GM12801 (cell line): ENCODE measurements around the gene CEND1.

ENCODE experiments used
- TF ChIP-seq, protein P1 (sequence below): IDR thresholded peaks from one replicate; pipeline ENCODE4 v1.5.1; 2011; ENCODE audit warnings: control low read depth; ENCODE audit not compliant: insufficient read length; ENCODE audit errors: extremely low read depth

Gene CEND1

DNA sequence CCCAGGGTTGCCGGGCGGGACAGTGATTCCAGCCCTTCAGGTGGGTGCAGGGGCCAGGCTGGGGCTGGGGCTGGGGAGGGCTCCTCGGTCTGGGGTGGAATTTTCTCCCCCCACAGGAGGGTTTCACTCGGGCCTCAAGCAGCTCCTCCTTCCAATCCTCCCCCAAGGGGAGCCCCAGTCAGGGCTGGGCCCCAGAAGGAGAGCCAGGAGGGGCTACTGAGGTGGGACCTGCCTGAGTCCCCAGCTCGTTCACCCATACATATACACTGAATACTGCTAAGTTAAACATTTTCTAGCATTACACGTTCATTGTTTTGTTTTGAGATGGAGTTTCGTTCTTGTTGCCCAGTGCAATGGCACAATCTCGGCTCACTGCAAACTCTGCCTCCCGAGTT lies 36.3 kb upstream of the CEND1 start:
- TF ChIP-seq, protein P1, sequence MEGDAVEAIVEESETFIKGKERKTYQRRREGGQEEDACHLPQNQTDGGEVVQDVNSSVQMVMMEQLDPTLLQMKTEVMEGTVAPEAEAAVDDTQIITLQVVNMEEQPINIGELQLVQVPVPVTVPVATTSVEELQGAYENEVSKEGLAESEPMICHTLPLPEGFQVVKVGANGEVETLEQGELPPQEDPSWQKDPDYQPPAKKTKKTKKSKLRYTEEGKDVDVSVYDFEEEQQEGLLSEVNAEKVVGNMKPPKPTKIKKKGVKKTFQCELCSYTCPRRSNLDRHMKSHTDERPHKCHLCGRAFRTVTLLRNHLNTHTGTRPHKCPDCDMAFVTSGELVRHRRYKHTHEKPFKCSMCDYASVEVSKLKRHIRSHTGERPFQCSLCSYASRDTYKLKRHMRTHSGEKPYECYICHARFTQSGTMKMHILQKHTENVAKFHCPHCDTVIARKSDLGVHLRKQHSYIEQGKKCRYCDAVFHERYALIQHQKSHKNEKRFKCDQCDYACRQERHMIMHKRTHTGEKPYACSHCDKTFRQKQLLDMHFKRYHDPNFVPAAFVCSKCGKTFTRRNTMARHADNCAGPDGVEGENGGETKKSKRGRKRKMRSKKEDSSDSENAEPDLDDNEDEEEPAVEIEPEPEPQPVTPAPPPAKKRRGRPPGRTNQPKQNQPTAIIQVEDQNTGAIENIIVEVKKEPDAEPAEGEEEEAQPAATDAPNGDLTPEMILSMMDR = no peak

DNA sequence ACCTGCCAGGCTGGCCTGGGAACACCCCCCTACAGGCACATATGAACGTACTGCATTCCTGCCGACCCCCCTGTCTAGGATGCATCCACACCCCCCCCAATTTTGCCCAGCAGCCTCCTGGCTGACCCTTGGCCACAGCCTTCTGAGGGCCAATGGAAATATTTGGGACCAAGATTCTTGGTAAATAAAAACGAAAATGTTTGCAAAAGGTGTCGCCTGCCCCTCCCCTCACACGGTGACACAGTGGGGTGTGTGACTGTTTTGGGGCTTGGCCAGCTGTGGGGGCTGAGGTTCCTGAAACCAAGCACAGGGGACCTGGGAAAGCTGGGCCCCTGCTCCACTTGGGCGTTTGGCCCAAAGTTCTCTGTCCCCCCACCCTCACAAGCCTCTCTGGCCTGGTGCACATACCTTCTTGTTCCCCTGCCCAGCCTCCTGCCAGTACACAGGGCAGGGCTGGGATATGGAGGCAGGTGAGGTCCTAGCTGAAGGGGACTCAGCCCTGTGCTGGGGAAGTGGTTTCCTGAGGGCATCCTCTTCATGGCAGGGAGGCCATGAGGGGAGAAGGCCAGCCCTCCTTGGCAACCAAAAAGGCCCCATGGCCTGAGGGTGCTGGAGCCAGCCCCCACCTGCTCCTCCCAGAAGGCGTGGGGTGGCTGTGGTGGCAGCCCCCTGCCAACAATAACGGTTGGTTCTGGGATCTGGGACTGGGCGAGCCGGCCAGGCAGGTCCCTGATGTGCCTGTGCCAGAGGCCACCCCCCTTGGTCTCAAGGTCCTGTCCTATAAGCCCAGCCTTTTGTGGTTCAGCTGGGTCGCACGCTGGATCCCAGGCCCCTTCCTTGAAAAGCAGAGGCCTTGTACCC lies 35.7 kb upstream of the CEND1 start:
- TF ChIP-seq, protein P1 = no peak

DNA sequence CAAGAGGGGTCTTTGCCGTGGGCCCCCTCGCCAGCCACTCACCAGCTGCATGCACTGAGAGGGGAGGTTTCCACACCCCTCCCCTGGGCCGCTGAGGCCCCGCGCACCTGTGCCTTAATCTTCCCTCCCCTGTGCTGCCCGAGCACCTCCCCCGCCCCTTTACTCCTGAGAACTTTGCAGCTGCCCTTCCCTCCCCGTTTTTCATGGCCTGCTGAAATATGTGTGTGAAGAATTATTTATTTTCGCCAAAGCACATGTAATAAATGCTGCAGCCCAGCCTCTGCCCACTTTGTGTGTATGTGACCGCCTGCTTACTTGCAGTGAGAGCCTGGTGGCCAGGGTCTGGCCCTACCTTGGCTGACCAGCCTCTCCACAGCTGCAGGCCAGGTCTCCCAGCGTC lies 35.1 kb upstream of the CEND1 start:
- TF ChIP-seq, protein P1 = no peak

DNA sequence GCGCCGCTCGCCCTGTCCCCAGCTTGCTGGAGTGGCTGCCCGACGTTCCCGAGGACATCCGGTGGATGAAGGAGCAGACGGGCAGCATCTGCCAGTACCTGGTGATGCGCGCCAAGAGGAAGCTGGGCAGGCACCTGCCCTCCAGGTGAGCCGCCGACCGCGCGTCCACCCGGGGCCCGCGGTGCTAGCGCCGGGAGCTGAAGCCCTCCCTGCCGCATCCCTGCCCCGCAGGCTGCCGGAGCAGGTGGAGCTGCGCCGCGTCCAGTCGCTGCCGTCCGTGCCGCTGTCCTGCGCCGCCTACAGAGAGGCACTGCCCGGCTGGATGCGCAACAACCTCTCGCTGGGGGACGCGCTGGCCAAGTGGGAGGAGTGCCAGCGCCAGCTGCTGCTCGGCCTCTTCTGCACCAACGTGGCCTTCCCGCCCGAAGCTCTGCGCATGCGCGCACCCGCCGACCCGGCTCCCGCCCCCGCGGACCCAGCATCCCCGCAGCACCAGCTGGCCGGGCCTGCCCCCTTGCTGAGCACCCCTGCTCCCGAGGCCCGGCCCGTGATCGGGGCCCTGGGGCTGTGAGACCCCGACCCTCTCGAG lies 34.5 kb upstream of the CEND1 start:
- TF ChIP-seq, protein P1 = no peak

DNA sequence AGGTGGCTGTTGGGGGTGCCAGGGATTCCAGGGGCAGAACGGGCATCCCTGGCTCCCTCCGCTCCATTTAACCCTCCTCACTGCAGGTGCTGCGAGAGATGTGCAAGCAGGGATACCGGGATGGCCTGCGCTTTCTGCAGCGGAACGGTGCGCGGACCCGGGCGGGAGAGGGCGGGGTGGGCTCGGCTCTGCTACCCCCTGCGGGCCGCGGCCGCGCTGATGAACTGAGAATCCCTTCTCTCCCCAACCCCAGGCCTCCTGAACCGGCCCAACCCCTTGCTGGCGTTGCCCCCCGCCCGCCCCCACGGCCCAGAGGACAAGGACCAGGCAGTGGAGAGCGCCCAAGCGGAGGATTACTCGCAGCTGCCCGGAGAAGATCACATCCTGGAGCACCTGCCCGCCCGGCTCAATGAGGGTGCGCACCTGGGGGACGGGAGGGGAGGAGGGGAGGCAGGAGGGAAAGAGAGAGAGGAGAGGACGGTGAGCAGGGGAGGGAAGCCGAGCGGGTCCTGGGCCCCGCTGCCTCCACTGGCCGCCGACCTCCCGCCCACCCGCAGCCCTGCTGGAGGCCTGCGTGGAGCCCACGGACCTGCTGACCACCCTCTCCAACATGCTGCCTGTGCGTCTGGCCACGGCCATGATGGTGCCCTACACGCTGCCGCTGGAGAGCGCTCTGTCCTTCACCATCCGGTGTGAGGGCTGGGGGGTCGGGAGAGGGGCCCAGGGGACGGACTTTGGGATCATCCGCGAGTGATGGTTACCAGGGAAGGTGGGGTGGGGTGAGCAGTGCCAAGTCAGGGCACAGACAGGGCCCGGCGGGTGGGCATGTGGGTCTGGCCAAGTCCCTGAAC lies 33.8 kb upstream of the CEND1 start:
- TF ChIP-seq, protein P1 = no peak

DNA sequence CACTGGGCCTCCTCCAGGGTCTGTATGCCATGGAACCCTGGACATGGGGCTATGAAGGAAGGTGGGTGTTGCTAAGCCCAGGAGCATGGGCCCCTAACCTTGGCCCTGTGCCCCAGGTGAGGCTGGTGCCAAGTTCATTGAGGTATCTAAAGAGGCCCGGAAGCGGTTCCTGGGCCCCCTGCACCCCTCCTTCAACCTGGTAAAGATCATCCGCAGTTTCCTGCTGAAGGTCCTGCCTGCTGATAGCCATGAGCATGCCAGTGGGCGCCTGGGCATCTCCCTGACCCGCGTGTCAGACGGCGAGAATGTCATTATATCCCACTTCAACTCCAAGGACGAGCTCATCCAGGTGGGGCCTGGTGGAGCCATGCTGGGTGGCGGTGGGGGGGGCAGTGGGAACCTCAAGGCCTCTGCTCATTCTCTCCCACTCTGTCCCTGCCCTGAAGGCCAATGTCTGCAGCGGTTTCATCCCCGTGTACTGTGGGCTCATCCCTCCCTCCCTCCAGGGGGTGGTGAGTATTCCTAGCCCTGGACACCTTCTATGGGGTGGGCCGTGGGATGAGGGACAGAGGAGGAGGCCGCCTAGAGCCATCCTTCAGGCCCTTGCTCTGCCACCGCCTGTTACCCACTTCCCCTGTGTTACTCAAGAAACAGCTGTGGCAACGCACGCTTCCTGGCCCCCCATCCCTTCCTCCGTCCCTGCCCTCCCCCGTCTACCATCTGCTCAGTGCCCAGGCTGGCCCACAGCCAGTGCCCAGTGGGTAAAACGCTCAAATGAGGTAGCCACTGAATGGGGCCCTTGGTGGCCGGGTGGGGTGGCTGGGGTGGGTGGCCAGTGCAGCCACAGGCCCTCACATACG lies 31.9 kb upstream of the CEND1 start:
- TF ChIP-seq, protein P1 = no peak
